GM23338 (cell line): ENCODE measurements around the gene PPP1R3G.

ENCODE experiments used
- CREB1 ChIP-seq: fragments of 250-450 bp; sonication (Bioruptor Pico); IDR thresholded peaks from 2 replicates; pipeline ENCODE4 v1.5.0; 2020; ENCODE audit warnings: low read depth, mild to moderate bottlenecking, moderate library complexity
- EZH2 ChIP-seq: fragments of 200-600 bp; sonication (generic); IDR thresholded peaks from one replicate; pipeline ENCODE4 v1.8.0; 2017; ENCODE audit warnings: antibody characterized with exemption, mild to moderate bottlenecking, low read depth; ENCODE audit not compliant: unreplicated experiment
- EZH2phosphoT487 ChIP-seq: fragments of 200-600 bp; sonication (generic); IDR thresholded peaks from one replicate; pipeline ENCODE4 v1.8.1; 2018; ENCODE audit warnings: antibody characterized with exemption; ENCODE audit not compliant: unreplicated experiment
- JUNB ChIP-seq: IDR thresholded peaks from one replicate; pipeline ENCODE4 v1.6.1; 2016; ENCODE audit warnings: antibody characterized with exemption; ENCODE audit not compliant: unreplicated experiment
- NANOG ChIP-seq: IDR thresholded peaks from 2 replicates; pipeline ENCODE4 v1.6.1; 2016; ENCODE audit warnings: antibody characterized with exemption, borderline replicate concordance
- POLR2AphosphoS5 ChIP-seq: IDR thresholded peaks from 2 replicates; pipeline ENCODE4 v1.6.1; 2016; ENCODE audit warnings: antibody characterized with exemption, low read depth
- STAT1 ChIP-seq: IDR thresholded peaks from one replicate; pipeline ENCODE4 v1.6.1; 2016; ENCODE audit warnings: antibody characterized with exemption; ENCODE audit not compliant: unreplicated experiment
- ZNF331 ChIP-seq: fragments of 250-450 bp; sonication (Bioruptor Pico); IDR thresholded peaks from 2 replicates; pipeline ENCODE4 v1.5.0; 2020; ENCODE audit warnings: low read depth, mild to moderate bottlenecking, moderate library complexity
- TF ChIP-seq, protein P1 (sequence below), 2 experiments: fragments of 200-600 bp in 1 of 2; sonication (generic) in 1 of 2; conservative IDR thresholded peaks; 2 replicates each; pipeline versions ENCODE4 v1.5.1 to v1.6.1; 2016 to 2017; ENCODE audit warnings: antibody characterized with exemption in 2 of 2, low read depth in 2 of 2, mild to moderate bottlenecking in 2 of 2, moderate library complexity in 1 of 2
- TF ChIP-seq, protein P2 (sequence below): IDR thresholded peaks from one replicate; pipeline ENCODE4 v1.6.1; 2018; ENCODE audit warnings: antibody characterized with exemption; ENCODE audit not compliant: unreplicated experiment

DNA sequence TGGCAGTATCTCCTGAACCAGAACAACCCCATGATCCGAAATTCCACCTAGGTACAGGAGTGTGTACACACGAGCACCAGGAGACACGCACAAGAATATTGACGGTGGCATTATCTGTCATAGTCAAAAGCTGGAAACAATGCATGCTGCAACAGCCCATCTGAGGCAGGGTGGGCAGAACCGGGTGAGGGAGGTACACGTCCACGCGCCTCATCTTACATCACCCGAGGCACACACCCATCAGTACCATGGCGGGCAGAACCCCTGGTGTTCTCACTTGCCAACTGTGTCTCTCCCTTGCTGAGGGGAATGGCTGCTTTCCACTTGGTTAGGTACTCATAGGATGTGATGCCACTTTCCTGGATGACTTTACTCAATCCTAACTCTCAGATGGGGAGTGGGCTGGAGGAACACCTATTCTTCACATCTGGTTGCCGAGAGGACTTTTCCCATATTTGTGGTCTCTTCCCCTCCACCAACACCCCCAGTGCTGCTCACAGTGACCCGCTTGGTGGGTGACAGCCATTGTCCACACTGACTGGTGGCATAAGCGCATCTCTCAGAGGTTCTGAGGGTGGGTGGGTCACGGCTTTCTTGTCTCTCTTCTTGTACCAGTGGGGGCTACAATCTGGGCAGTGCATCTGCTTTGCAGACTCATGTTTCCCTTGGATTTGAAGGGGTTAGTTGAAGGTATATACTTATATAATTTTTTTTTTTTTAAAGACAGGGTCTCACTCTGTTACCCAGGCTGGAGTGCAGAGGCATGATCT lies 13.5 kb downstream of the PPP1R3G start:
- TF ChIP-seq POLR2AphosphoS5, result no peak
- TF ChIP-seq, protein P1, sequence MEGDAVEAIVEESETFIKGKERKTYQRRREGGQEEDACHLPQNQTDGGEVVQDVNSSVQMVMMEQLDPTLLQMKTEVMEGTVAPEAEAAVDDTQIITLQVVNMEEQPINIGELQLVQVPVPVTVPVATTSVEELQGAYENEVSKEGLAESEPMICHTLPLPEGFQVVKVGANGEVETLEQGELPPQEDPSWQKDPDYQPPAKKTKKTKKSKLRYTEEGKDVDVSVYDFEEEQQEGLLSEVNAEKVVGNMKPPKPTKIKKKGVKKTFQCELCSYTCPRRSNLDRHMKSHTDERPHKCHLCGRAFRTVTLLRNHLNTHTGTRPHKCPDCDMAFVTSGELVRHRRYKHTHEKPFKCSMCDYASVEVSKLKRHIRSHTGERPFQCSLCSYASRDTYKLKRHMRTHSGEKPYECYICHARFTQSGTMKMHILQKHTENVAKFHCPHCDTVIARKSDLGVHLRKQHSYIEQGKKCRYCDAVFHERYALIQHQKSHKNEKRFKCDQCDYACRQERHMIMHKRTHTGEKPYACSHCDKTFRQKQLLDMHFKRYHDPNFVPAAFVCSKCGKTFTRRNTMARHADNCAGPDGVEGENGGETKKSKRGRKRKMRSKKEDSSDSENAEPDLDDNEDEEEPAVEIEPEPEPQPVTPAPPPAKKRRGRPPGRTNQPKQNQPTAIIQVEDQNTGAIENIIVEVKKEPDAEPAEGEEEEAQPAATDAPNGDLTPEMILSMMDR (conservative IDR thresholded peaks at IDR 0.05; ENCODE audit: low read depth in 2 of 2), result no peak
- TF ChIP-seq EZH2, result no peak
- TF ChIP-seq NANOG, result no peak
- no peak for TF ChIP-seq CREB1 (CRISPR knock-in tag)
- TF ChIP-seq JUNB, result no peak
- TF ChIP-seq, protein P2, sequence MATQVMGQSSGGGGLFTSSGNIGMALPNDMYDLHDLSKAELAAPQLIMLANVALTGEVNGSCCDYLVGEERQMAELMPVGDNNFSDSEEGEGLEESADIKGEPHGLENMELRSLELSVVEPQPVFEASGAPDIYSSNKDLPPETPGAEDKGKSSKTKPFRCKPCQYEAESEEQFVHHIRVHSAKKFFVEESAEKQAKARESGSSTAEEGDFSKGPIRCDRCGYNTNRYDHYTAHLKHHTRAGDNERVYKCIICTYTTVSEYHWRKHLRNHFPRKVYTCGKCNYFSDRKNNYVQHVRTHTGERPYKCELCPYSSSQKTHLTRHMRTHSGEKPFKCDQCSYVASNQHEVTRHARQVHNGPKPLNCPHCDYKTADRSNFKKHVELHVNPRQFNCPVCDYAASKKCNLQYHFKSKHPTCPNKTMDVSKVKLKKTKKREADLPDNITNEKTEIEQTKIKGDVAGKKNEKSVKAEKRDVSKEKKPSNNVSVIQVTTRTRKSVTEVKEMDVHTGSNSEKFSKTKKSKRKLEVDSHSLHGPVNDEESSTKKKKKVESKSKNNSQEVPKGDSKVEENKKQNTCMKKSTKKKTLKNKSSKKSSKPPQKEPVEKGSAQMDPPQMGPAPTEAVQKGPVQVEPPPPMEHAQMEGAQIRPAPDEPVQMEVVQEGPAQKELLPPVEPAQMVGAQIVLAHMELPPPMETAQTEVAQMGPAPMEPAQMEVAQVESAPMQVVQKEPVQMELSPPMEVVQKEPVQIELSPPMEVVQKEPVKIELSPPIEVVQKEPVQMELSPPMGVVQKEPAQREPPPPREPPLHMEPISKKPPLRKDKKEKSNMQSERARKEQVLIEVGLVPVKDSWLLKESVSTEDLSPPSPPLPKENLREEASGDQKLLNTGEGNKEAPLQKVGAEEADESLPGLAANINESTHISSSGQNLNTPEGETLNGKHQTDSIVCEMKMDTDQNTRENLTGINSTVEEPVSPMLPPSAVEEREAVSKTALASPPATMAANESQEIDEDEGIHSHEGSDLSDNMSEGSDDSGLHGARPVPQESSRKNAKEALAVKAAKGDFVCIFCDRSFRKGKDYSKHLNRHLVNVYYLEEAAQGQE, result no peak
- no peak for TF ChIP-seq EZH2phosphoT487
- TF ChIP-seq ZNF331 (CRISPR knock-in tag), result no peak
- no peak for TF ChIP-seq STAT1
